ENCODE data around the gene MPPED2.

DNA sequence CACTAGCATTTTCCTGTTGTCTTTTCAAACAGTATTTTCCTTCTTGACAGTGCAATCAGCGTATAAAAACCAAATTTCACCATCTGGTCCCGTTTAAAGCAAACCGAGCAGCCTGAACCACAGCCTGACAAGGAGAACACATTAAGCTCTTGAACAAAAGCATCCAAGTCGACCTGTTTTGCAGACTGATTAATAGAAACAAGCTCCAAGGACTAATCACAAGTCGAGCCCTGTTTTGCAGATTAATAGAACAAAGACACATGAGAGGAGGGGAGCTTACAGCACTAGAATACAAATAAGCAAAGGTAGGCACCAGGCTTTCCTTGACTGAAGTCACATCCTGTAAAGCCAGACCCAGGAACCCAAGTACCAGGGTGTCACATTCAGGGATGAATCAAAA is 104.8 kb downstream of the MPPED2 start:
- TF ChIP-seq POLR2A (IDR thresholded peaks at IDR 0.05) = no peak
- no peak for TF ChIP-seq CTCF (IDR thresholded peaks at IDR 0.05)
